Vagina (tissue), 2 donors: ENCODE results near the gene ULBP1. TPM values are rescaled to one million over a fixed set of nuclear protein-coding genes. Genes with fewer than 3 reads are reported as not detected.

ENCODE experiments used
- DNase-seq, 2 donors: peaks; one replicate each; pipeline ENCODE4 v3.0.0-alpha.2; 2017; ENCODE audit errors: extremely low spot score in 2 of 2
- H3K27ac ChIP-seq: fragments of 200-600 bp; sonication (generic); one replicate; pipeline ENCODE4 v1.5.1; 2019
- H3K27me3 ChIP-seq: fragments of 200-600 bp; sonication (generic); one replicate; pipeline ENCODE4 v1.5.1; 2019
- H3K36me3 ChIP-seq, 2 donors: fragments of 200-600 bp; sonication (generic); one replicate each; pipeline ENCODE4 v1.5.1; 2017 to 2019
- H3K4me1 ChIP-seq: fragments of 200-600 bp; sonication (generic); one replicate; pipeline ENCODE4 v1.5.1; 2019
- H3K4me3 ChIP-seq, 2 donors: fragments of 200-600 bp; sonication (generic); 1 replicate in 1 of 2; 2 replicates in 1 of 2; pipeline ENCODE4 v1.5.1; 2016 to 2019
- H3K9me3 ChIP-seq: fragments of 200-600 bp; sonication (generic); one replicate; pipeline ENCODE4 v1.5.1; 2019
- POLR2A ChIP-seq, 2 donors: fragments of 450-650 bp; IDR thresholded peaks; one replicate each; pipeline ENCODE4 v1.6.1; 2017; ENCODE audit warnings: antibody characterized with exemption in 2 of 2, mild to moderate bottlenecking in 2 of 2, moderate library complexity in 2 of 2
- POLR2AphosphoS5 ChIP-seq, 2 donors: sonication (generic); formaldehyde crosslinking; IDR thresholded peaks; one replicate each; pipeline ENCODE4 v1.9.0; 2017; ENCODE audit warnings: antibody characterized with exemption in 2 of 2, mild to moderate bottlenecking in 2 of 2, low read depth in 1 of 2; ENCODE audit not compliant: insufficient read depth in 1 of 2
- intact Hi-C: fragments of 100-400 bp; cut with DNase I; formaldehyde crosslinking; loops from one replicate; pipeline ENCODE4 v1.15.1; 2023
- total RNA-seq: library from RNA; depleted of rRNA; stranded (reverse); fragments of >200 nt; gene quantifications from one replicate; pipeline ENCODE4 v1.2.3, GENCODE V29; 2016
- TF ChIP-seq, protein P1 (sequence below), 3 experiments: fragments of 450-650 bp in 2 of 3; fragments of 200-600 bp in 1 of 3; sonication (generic) in 1 of 3; IDR thresholded peaks; one replicate each; pipeline ENCODE4 v1.5.1; 2017 to 2019; ENCODE audit warnings: antibody characterized with exemption in 3 of 3, mild to moderate bottlenecking in 2 of 3, moderate library complexity in 2 of 3

Gene ULBP1
- total RNA-seq, 1 donor from 2014 or later = not detected

DNA sequence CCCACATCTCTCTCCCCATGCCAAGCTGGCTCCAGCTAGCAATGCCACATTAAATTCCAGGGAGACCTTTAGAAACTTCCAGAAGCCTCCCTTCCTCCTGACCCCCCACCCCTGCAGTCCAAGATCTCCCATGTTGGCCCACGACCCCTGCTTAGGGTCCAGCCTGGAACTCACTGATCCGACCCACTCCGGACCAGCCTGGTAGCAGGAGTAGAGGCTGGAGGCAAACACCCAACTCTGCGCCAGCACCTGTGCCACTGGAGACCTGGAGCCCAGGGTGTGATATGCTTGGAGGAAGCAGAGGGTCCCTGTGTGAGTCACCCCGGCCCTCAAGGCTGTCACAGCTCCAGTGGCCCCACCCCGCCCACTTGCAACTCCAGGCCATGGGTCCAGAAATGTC lies 3.3 kb upstream of the ULBP1 start:
- Histone ChIP-seq H3K9me3 (no peaks in the 10 kb centered on the region), H3K27me3 (peaks cover 2% of the 10 kb centered on the region)

GRCh38 chr6:149961728-149962425 lies 1.9 kb upstream of the ULBP1 start:
- Histone ChIP-seq H3K27me3 (peaks cover 5% of the 10 kb centered on the region), H3K27ac (no peak overlapping the region), H3K4me1 (peaks cover 28% of the 10 kb centered on the region), H3K9me3 (no peaks in the 10 kb centered on the region), H3K36me3 (no peaks in the 10 kb centered on the region), H3K4me3 (no peak overlapping the region)
- TF ChIP-seq POLR2AphosphoS5 (IDR thresholded peaks at IDR 0.05; ENCODE audit: insufficient read depth in 1 of 2, low read depth in 1 of 2) (no peak), POLR2A (IDR thresholded peaks at IDR 0.05) (no peak)
- TF ChIP-seq, protein P1, sequence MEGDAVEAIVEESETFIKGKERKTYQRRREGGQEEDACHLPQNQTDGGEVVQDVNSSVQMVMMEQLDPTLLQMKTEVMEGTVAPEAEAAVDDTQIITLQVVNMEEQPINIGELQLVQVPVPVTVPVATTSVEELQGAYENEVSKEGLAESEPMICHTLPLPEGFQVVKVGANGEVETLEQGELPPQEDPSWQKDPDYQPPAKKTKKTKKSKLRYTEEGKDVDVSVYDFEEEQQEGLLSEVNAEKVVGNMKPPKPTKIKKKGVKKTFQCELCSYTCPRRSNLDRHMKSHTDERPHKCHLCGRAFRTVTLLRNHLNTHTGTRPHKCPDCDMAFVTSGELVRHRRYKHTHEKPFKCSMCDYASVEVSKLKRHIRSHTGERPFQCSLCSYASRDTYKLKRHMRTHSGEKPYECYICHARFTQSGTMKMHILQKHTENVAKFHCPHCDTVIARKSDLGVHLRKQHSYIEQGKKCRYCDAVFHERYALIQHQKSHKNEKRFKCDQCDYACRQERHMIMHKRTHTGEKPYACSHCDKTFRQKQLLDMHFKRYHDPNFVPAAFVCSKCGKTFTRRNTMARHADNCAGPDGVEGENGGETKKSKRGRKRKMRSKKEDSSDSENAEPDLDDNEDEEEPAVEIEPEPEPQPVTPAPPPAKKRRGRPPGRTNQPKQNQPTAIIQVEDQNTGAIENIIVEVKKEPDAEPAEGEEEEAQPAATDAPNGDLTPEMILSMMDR (IDR thresholded peaks at IDR 0.05) = no peak
- DNase-seq = peak; percentile 61 to 62
- intact Hi-C loops = no loop called here

More for the DNA sequence above, 3.3 kb upstream of the ULBP1 start:
- TF ChIP-seq, protein P1 (IDR thresholded peaks at IDR 0.05) = no peak
- no peak for TF ChIP-seq POLR2A (IDR thresholded peaks at IDR 0.05)
- TF ChIP-seq POLR2AphosphoS5 (IDR thresholded peaks at IDR 0.05; ENCODE audit: insufficient read depth in 1 of 2, low read depth in 1 of 2) = no peak
- Histone ChIP-seq H3K4me1 (peaks cover 27% of the 10 kb centered on the region), H3K27ac (no peak overlapping the region), H3K36me3 (no peaks in the 10 kb centered on the region), H3K4me3 (no peak overlapping the region)
- peak; percentile 72 to 87 for DNase-seq
- intact Hi-C loops = no loop called here

DNA sequence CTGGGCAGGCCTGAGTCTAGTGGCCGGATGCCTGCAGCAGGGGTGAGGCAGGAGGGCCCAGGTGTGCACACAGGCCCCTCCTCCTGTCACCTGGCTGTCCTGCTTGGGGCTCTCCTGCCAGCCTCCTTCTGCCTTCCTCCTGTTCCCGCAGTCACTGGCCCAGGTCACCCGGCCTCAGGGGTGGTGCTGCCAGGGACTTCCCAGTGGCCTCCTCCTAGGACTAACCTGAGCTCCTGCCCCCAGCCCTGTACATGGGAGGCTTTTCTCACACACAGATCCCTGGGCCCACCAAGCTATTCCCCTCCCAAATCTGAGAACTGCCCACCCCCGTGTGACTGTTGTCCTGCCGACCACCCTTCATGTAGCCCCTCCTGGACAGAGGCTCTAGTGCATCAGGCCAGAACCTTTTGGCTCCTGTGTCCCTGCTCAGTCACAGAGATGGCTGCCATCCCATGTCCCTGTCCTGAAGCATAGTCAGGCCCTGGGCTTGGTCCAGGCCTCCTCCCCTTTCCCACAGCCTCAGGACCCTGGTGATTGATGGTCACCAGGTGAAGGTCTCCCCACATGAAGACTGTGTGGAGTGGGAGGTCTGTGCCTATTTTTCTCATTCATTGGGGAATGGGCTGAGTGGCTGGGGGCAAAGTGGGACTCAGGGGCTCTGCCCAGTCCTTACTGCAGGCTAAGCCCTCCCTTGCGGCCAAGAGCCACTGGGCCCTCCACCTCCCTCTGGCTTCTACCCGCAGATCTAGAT lies 1.1 kb upstream of the ULBP1 start:
- TF ChIP-seq POLR2A (IDR thresholded peaks at IDR 0.05) (no peak), POLR2AphosphoS5 (IDR thresholded peaks at IDR 0.05; ENCODE audit: insufficient read depth in 1 of 2, low read depth in 1 of 2) (no peak)
- TF ChIP-seq, protein P1 (IDR thresholded peaks at IDR 0.05) = no peak
- Histone ChIP-seq H3K27ac (no peak overlapping the region), H3K9me3 (no peaks in the 10 kb centered on the region), H3K4me3 (peak overlapping the region; percentile 47 to 56), H3K4me1 (peaks cover 28% of the 10 kb centered on the region), H3K36me3 (no peaks in the 10 kb centered on the region), H3K27me3 (peaks cover 5% of the 10 kb centered on the region)
- intact Hi-C loops = no loop called here
- peak; percentile 60 to 93 for DNase-seq

DNA sequence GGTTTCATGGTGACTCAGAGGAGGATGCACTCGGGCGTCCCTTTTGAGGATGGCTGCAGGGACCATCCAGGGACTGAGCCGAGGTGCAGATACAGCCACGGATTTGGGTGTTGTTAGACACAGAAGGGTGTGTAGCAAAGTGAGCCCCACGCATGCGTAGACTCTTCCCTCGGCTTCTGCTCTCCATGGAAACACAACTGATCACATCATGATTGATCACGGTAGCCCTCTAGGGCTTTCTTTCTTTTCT lies 606 bp upstream of the ULBP1 start:
- intact Hi-C loops = no loop called here
- DNase-seq = peak in 1 of 2 donors; percentile 84
- TF ChIP-seq POLR2A (IDR thresholded peaks at IDR 0.05) = no peak
- TF ChIP-seq, protein P1 (IDR thresholded peaks at IDR 0.05) = no peak
- TF ChIP-seq POLR2AphosphoS5 (IDR thresholded peaks at IDR 0.05; ENCODE audit: insufficient read depth in 1 of 2, low read depth in 1 of 2) = no peak
- H3K27me3 ChIP-seq = peaks cover 5% of the 10 kb centered on the region
- H3K4me3 ChIP-seq = peak overlapping the region; percentile 47 to 56
- H3K27ac ChIP-seq = no peak overlapping the region
- H3K4me1 ChIP-seq = peaks cover 28% of the 10 kb centered on the region
- no peaks in the 10 kb centered on the region for H3K9me3 ChIP-seq
- H3K36me3 ChIP-seq = no peaks in the 10 kb centered on the region
